ENCODE measurements around the gene CACNA1H. TPM values are rescaled to one million over a fixed set of nuclear protein-coding genes. Genes with fewer than 3 reads are reported as not detected.

Gene CACNA1H
- total RNA-seq, 3 donors from 2014 or later (not counting 1 experiment from before 2014, with no cell fraction given) = 1.1 to 1.5 (median 1.3) TPM

DNA sequence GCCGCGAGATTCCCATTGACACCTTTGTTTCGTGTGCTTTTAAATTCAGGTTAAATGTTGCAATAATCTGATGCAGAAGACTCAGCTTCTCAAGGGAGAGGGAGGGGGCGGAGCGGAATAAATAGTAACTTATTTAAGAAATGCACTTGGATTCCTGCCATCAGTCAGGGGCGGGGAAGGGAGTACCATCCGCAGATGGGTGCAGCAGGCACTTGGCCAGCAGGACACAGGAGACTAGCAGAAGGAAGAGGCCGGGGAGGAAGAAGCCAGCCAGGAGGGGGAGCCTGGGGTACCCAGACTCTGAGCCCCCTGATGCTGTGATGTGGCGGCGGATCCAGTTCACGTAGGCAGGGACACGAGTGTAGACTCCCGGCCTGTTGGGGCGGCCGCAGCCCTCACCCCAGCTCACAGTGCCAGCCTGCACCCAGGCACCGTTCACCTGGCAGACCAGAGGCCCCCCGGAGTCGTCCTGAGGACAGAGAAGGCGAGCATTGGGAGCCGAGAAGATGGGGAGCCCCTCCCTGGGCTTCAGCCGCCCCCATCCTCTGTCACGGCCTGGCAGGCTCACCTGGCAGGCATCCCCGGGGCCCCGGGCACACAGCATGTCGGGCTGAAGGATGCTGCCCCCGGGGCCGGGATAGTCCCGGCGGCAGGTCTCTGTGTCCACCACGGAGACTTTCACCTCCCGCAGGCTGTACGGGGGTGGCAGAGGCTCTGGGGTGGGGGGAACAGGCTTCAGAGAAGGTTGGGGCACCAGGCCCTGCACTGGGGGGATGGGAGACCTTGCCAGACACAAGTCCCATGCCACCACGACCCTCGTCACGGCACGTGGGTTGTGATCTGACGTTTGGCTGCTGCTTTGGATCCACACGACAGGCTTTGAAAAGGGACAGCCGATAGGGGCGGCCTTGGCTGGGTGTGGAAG, 69.0 kb downstream of the CACNA1H start:
- H3K4me3 Mint-ChIP-seq = no peak overlapping the region
- 83% methylated on average over 40 of the region's 40 CpGs for WGBS (ENCODE audit: insufficient coverage)
- H3K27me3 Mint-ChIP-seq (ENCODE audit: low read depth in 2 of 2) = no peaks in the 10 kb centered on the region
- Histone ChIP-seq H3K27ac (ENCODE audit: low read length) (no peak overlapping the region), H3K36me3 (ENCODE audit: control insufficient read depth, insufficient read depth, low read length) (no peaks in the 10 kb centered on the region), H3K27me3 (ENCODE audit: control insufficient read depth, insufficient read depth, low read length) (no peaks in the 10 kb centered on the region), H3K4me1 (ENCODE audit: control insufficient read depth, insufficient read depth, low read length) (peaks cover 3% of the 10 kb centered on the region), H3K9me3 (ENCODE audit: control insufficient read depth, insufficient read depth, low read length) (no peaks in the 10 kb centered on the region), H3K4me3 (ENCODE audit: low read length) (no peak overlapping the region)
- H3K36me3 Mint-ChIP-seq = no peaks in the 10 kb centered on the region
- TF ChIP-seq, protein P1, sequence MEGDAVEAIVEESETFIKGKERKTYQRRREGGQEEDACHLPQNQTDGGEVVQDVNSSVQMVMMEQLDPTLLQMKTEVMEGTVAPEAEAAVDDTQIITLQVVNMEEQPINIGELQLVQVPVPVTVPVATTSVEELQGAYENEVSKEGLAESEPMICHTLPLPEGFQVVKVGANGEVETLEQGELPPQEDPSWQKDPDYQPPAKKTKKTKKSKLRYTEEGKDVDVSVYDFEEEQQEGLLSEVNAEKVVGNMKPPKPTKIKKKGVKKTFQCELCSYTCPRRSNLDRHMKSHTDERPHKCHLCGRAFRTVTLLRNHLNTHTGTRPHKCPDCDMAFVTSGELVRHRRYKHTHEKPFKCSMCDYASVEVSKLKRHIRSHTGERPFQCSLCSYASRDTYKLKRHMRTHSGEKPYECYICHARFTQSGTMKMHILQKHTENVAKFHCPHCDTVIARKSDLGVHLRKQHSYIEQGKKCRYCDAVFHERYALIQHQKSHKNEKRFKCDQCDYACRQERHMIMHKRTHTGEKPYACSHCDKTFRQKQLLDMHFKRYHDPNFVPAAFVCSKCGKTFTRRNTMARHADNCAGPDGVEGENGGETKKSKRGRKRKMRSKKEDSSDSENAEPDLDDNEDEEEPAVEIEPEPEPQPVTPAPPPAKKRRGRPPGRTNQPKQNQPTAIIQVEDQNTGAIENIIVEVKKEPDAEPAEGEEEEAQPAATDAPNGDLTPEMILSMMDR (IDR thresholded peaks at IDR 0.05) = no peak
- ATAC-seq = no peak
- DNase-seq = no peak
- no peak overlapping the region for H3K27ac Mint-ChIP-seq
- no peaks in the 10 kb centered on the region for H3K9me3 Mint-ChIP-seq
- intact Hi-C loops (cut with micrococcal nuclease) = no loop called here
- no peaks in the 10 kb centered on the region for H3K4me1 Mint-ChIP-seq

DNA sequence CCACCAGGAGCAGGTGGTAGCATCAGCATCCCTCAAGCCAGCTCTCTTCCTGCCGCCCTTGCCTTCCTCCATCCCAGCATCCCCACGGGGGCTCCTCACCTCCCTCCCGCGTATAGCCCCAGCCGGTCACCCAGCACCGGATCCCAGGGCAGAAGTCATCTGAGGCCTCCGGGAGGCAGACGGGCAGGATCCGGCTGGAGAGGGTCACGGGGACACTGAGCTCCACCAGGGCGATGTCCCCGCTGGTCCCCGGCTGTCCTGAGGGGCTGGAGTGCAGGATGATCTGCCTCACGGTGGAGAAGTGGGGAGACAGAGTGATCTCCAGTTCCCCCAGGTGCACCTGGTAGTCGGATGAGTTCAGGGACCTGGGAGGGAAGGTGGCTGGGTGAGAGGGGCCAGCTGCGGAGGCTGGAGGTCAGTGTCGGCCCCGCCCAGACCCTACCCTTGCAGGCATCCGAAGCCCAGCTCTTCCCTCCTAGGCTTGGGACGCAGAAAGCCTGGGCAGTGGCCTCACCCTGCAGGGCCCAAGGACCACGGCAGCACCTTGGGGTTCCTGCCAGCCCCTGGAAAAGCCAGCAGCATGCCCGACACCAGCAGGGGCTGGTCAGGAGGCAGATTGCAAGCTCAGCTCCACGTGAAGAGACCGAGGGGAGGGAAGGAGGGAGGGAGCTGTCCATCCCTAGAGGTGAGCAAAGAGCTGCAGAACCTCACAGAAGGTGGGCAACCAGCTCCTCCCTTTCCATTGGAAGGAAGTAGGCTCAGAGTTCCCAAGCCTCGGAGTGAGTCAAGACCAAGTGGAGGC, 69.8 kb downstream of the CACNA1H start:
- 75% methylated on average over 25 of the region's 25 CpGs for WGBS (ENCODE audit: insufficient coverage)
- Mint-ChIP-seq H3K4me1 (no peaks in the 10 kb centered on the region), H3K27ac (no peak overlapping the region), H3K27me3 (ENCODE audit: low read depth in 2 of 2) (no peaks in the 10 kb centered on the region), H3K9me3 (no peaks in the 10 kb centered on the region), H3K4me3 (no peak overlapping the region), H3K36me3 (no peaks in the 10 kb centered on the region)
- ATAC-seq = no peak
- Histone ChIP-seq H3K9me3 (ENCODE audit: control insufficient read depth, insufficient read depth, low read length) (no peaks in the 10 kb centered on the region), H3K4me1 (ENCODE audit: control insufficient read depth, insufficient read depth, low read length) (peaks cover 3% of the 10 kb centered on the region), H3K27me3 (ENCODE audit: control insufficient read depth, insufficient read depth, low read length) (no peaks in the 10 kb centered on the region), H3K27ac (ENCODE audit: low read length) (no peak overlapping the region), H3K36me3 (ENCODE audit: control insufficient read depth, insufficient read depth, low read length) (no peaks in the 10 kb centered on the region), H3K4me3 (ENCODE audit: low read length) (no peak overlapping the region)
- TF ChIP-seq, protein P1 (IDR thresholded peaks at IDR 0.05) = no peak
- intact Hi-C loops (cut with micrococcal nuclease) = no loop called here
- no peak for DNase-seq

DNA sequence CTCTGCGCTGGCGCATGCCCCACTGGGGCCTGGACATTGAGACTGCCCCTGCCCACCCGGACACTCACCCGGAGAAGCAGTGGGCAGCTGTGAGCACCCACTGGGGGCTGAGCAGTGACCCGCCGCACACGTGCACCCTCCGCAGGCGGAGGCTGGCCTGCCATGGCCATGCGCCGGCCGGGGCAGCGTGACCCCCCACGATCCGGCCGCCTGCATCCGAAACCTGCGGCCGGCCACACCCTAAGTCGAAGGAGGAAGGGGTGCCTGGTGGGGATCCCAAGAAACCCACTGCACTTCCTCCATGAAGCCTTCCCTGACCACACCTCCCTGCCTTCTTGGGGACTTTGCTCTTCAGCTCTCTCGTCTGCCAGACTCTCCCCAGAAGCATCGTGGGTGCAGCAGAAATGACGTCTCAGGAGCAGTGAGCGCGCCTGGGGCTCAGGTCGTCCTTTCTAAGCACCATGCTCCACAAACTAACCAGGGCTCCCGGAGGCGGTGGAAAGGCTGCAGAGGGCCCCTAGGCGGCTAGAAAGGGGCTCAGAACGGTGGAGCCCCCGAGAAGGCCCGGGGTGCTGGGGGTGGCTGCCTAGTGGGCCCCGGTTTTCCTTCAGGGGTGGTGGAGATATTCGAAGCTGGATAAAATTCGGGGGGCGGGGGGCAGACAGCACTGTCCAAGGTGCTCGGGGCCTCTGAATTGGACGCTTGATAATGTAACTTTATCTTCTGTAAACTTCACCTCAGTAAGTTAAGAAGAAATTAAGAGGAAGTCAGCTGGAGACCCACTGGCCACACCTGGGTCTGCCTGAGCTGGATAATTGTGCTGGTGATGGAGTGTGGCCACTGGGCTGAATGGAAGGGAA, 70.7 kb downstream of the CACNA1H start:
- Mint-ChIP-seq H3K4me3 (no peak overlapping the region), H3K4me1 (no peaks in the 10 kb centered on the region), H3K27me3 (ENCODE audit: low read depth in 2 of 2) (no peaks in the 10 kb centered on the region), H3K9me3 (no peaks in the 10 kb centered on the region), H3K27ac (no peak overlapping the region), H3K36me3 (no peaks in the 10 kb centered on the region)
- H3K36me3 ChIP-seq (ENCODE audit: control insufficient read depth, insufficient read depth, low read length) = no peaks in the 10 kb centered on the region
- H3K4me1 ChIP-seq (ENCODE audit: control insufficient read depth, insufficient read depth, low read length) = peaks cover 3% of the 10 kb centered on the region
- H3K4me3 ChIP-seq (ENCODE audit: low read length) = no peak overlapping the region
- intact Hi-C loops (cut with micrococcal nuclease) = no loop called here
- no peaks in the 10 kb centered on the region for H3K9me3 ChIP-seq (ENCODE audit: control insufficient read depth, insufficient read depth, low read length)
- ATAC-seq (no peak), DNase-seq (no peak)
- TF ChIP-seq, protein P1 (IDR thresholded peaks at IDR 0.05) = no peak
- 88% methylated on average over 38 of the region's 38 CpGs for WGBS (ENCODE audit: insufficient coverage)
- H3K27me3 ChIP-seq (ENCODE audit: control insufficient read depth, insufficient read depth, low read length) = no peaks in the 10 kb centered on the region
- no peak overlapping the region for H3K27ac ChIP-seq (ENCODE audit: low read length)

All from natural killer cell (primary cell).